Central memory CD8-positive, alpha-beta T cell (primary cell): ENCODE measurements around the gene CIITA.

Experiments
- ATAC-seq: fragments of 150-1000 bp; cut with Tn5 transposase; replicated peaks from 2 replicates; pipeline ENCODE4 v1.10.0; 2022; ENCODE audit warnings: mild to moderate bottlenecking, moderate FRiP score, moderate number of reproducible peaks; ENCODE audit not compliant: poor library complexity, severe bottlenecking; ENCODE audit errors: extremely low read depth
- DNase-seq, 2 donors: peaks; one replicate each; pipeline ENCODE4 v3.0.0; 2021; ENCODE audit warnings: low spot score in 2 of 2
- H3K27ac Mint-ChIP-seq: one replicate; pipeline ENCODE4 v1.8.0; 2022; ENCODE audit warnings: low read depth, mild to moderate bottlenecking, moderate library complexity, mixed read lengths
- H3K27me3 Mint-ChIP-seq: one replicate; pipeline ENCODE4 v1.8.0; 2022; ENCODE audit warnings: mixed read lengths
- H3K36me3 Mint-ChIP-seq: one replicate; pipeline ENCODE4 v1.8.0; 2022; ENCODE audit warnings: mild to moderate bottlenecking, moderate library complexity, mixed read lengths; ENCODE audit not compliant: insufficient read depth
- H3K4me1 Mint-ChIP-seq: one replicate; pipeline ENCODE4 v1.8.0; 2022; ENCODE audit warnings: mixed read lengths
- H3K4me3 Mint-ChIP-seq: one replicate; pipeline ENCODE4 v1.8.0; 2022; ENCODE audit warnings: mild to moderate bottlenecking, moderate library complexity, mixed read lengths
- H3K9me3 Mint-ChIP-seq: one replicate; pipeline ENCODE4 v1.8.0; 2022; ENCODE audit warnings: mixed read lengths

Gene CIITA

GRCh38 chr16:10947211-10947787, 70.3 kb downstream of the CIITA start:
- H3K9me3 Mint-ChIP-seq, result no peaks in the 10 kb centered on the region
- no peaks in the 10 kb centered on the region for H3K27me3 Mint-ChIP-seq
- DNase-seq (no peak), ATAC-seq (no peak)
- H3K36me3 Mint-ChIP-seq, result peaks cover 4% of the 10 kb centered on the region
- H3K4me3 Mint-ChIP-seq, result no peak overlapping the region
- no peak overlapping the region for H3K27ac Mint-ChIP-seq
- H3K4me1 Mint-ChIP-seq, result peaks cover 59% of the 10 kb centered on the region

- no peak for DNase-seq
- ATAC-seq, result peak; percentile 66
- no peak overlapping the region for H3K4me3 Mint-ChIP-seq
- H3K27ac Mint-ChIP-seq, result no peak overlapping the region
- no peaks in the 10 kb centered on the region for H3K27me3 Mint-ChIP-seq
- peaks cover 6% of the 10 kb centered on the region for H3K36me3 Mint-ChIP-seq
- H3K9me3 Mint-ChIP-seq, result no peaks in the 10 kb centered on the region
- peaks cover 57% of the 10 kb centered on the region for H3K4me1 Mint-ChIP-seq
Measured at GRCh38 chr16:10949424-10949970, 72.5 kb downstream of the CIITA start.

- Mint-ChIP-seq H3K27ac (no peak overlapping the region), H3K27me3 (no peaks in the 10 kb centered on the region), H3K4me3 (no peak overlapping the region), H3K36me3 (peaks cover 4% of the 10 kb centered on the region), H3K9me3 (no peaks in the 10 kb centered on the region), H3K4me1 (peaks cover 58% of the 10 kb centered on the region)
- DNase-seq (no peak), ATAC-seq (no peak)
Measured at GRCh38 chr16:10950393-10950792, 73.4 kb downstream of the CIITA start.

GRCh38 chr16:10951026-10951425, 74.0 kb downstream of the CIITA start:
- no peak for ATAC-seq
- Mint-ChIP-seq H3K4me3 (no peak overlapping the region), H3K4me1 (peaks cover 56% of the 10 kb centered on the region)

GRCh38 chr16:10954903-10955302, 77.9 kb downstream of the CIITA start:
- Mint-ChIP-seq H3K27me3 (no peaks in the 10 kb centered on the region), H3K27ac (no peak overlapping the region), H3K4me1 (peaks cover 44% of the 10 kb centered on the region), H3K9me3 (no peaks in the 10 kb centered on the region), H3K4me3 (no peak overlapping the region), H3K36me3 (peaks cover 14% of the 10 kb centered on the region)
- no peak for ATAC-seq
- DNase-seq, result no peak

More at GRCh38 chr16:10951026-10951425, 74.0 kb downstream of the CIITA start:
- Mint-ChIP-seq H3K9me3 (no peaks in the 10 kb centered on the region), H3K27me3 (no peaks in the 10 kb centered on the region), H3K36me3 (peaks cover 4% of the 10 kb centered on the region), H3K27ac (no peak overlapping the region)
- DNase-seq, result no peak

- Mint-ChIP-seq H3K4me3 (no peak overlapping the region), H3K27ac (peak overlapping the region; percentile 14), H3K27me3 (no peaks in the 10 kb centered on the region), H3K4me1 (peaks cover 35% of the 10 kb centered on the region), H3K9me3 (no peaks in the 10 kb centered on the region), H3K36me3 (peaks cover 26% of the 10 kb centered on the region)
- no peak for DNase-seq
- ATAC-seq, result no peak
Measured at GRCh38 chr16:10957771-10958482, 80.9 kb downstream of the CIITA start.

- H3K27me3 Mint-ChIP-seq, result no peaks in the 10 kb centered on the region
- H3K4me1 Mint-ChIP-seq, result peaks cover 32% of the 10 kb centered on the region
- no peaks in the 10 kb centered on the region for H3K9me3 Mint-ChIP-seq
- H3K27ac Mint-ChIP-seq, result no peak overlapping the region
- peaks cover 30% of the 10 kb centered on the region for H3K36me3 Mint-ChIP-seq
- DNase-seq, result no peak
- ATAC-seq, result no peak
- H3K4me3 Mint-ChIP-seq, result no peak overlapping the region
Measured at GRCh38 chr16:10959161-10959560, 82.2 kb downstream of the CIITA start.

GRCh38 chr16:10961231-10961630, 84.2 kb downstream of the CIITA start:
- Mint-ChIP-seq H3K9me3 (no peaks in the 10 kb centered on the region), H3K27me3 (no peaks in the 10 kb centered on the region), H3K36me3 (peaks cover 32% of the 10 kb centered on the region), H3K27ac (no peak overlapping the region), H3K4me1 (peaks cover 36% of the 10 kb centered on the region), H3K4me3 (no peak overlapping the region)
- DNase-seq, result no peak
- no peak for ATAC-seq

GRCh38 chr16:10964039-10964890, 87.3 kb downstream of the CIITA start:
- peaks cover 25% of the 10 kb centered on the region for H3K36me3 Mint-ChIP-seq

GRCh38 chr16:10964891-10965326, 87.9 kb downstream of the CIITA start:
- Mint-ChIP-seq H3K27me3 (no peaks in the 10 kb centered on the region), H3K4me1 (peaks cover 23% of the 10 kb centered on the region), H3K27ac (no peak overlapping the region), H3K4me3 (peak overlapping the region; percentile 21), H3K36me3 (peaks cover 25% of the 10 kb centered on the region), H3K9me3 (no peaks in the 10 kb centered on the region)
- DNase-seq (peak in 1 of 2 donors; percentile 29), ATAC-seq (peak; percentile 95)

More at GRCh38 chr16:10964039-10964890, 87.3 kb downstream of the CIITA start:
- Mint-ChIP-seq H3K27ac (peak overlapping the region; percentile 16), H3K9me3 (no peaks in the 10 kb centered on the region), H3K4me1 (peaks cover 23% of the 10 kb centered on the region), H3K27me3 (no peaks in the 10 kb centered on the region), H3K4me3 (peak overlapping the region; percentile 25)
- DNase-seq (peak; percentile 65 to 73), ATAC-seq (peak; percentile 55)

GRCh38 chr16:10965440-10966061, 88.5 kb downstream of the CIITA start:
- Mint-ChIP-seq H3K36me3 (peaks cover 21% of the 10 kb centered on the region), H3K4me1 (peaks cover 23% of the 10 kb centered on the region), H3K27ac (peak overlapping the region; percentile 47), H3K27me3 (no peaks in the 10 kb centered on the region), H3K4me3 (no peak overlapping the region), H3K9me3 (no peaks in the 10 kb centered on the region)
- peak; percentile 5 for ATAC-seq
- no peak for DNase-seq

GRCh38 chr16:10966129-10966528, 89.1 kb downstream of the CIITA start:
- no peak overlapping the region for H3K4me3 Mint-ChIP-seq
- no peaks in the 10 kb centered on the region for H3K9me3 Mint-ChIP-seq
- no peaks in the 10 kb centered on the region for H3K27me3 Mint-ChIP-seq
- H3K27ac Mint-ChIP-seq, result peak overlapping the region; percentile 47
- ATAC-seq (no peak), DNase-seq (no peak)
- peaks cover 22% of the 10 kb centered on the region for H3K36me3 Mint-ChIP-seq
- peaks cover 23% of the 10 kb centered on the region for H3K4me1 Mint-ChIP-seq
